Duodenal mucosa (tissue), 2 donors: ENCODE measurements around the gene ALPG.
"Not testable (repeated sequence)": the region's sequence is repeated elsewhere in the genome, so short reads cannot be mapped to it uniquely, and the experiment has no call there.

ENCODE experiments used
- H3K27ac ChIP-seq: one replicate; pipeline ENCODE4 v1.7.0; 2013; ENCODE audit warnings: low read depth, low read length
- H3K27me3 ChIP-seq, 2 donors: one replicate each; pipeline ENCODE4 v1.7.0; 2013; ENCODE audit warnings: low read length in 2 of 2, control low read depth in 1 of 2; ENCODE audit not compliant: insufficient read depth in 2 of 2, control insufficient read depth in 1 of 2
- H3K36me3 ChIP-seq, 2 donors: one replicate each; pipeline ENCODE4 v1.7.0; 2013; ENCODE audit warnings: low read length in 2 of 2, control low read depth in 1 of 2; ENCODE audit not compliant: insufficient read depth in 2 of 2, control insufficient read depth in 1 of 2
- H3K4me1 ChIP-seq, 2 donors: one replicate each; pipeline ENCODE4 v1.7.0; 2013; ENCODE audit warnings: low read length in 2 of 2, control low read depth in 1 of 2; ENCODE audit not compliant: insufficient read depth in 2 of 2, control insufficient read depth in 1 of 2
- H3K4me3 ChIP-seq, 2 donors: one replicate each; pipeline ENCODE4 v1.7.0; 2013; ENCODE audit warnings: low read length in 2 of 2, low read depth in 1 of 2
- H3K9ac ChIP-seq, 2 donors: one replicate each; pipeline ENCODE4 v1.7.0; 2013; ENCODE audit warnings: low read length in 2 of 2, low read depth in 1 of 2
- H3K9me3 ChIP-seq, 2 donors: one replicate each; pipeline ENCODE4 v1.7.0; 2013; ENCODE audit warnings: low read length in 2 of 2, control low read depth in 1 of 2; ENCODE audit not compliant: control insufficient read depth in 1 of 2

ALPG gene

GRCh38 chr2:232441147-232441651 is 34.6 kb downstream of the ALPG start:
- Histone ChIP-seq H3K4me1 (peaks cover 0 to 6% of the 10 kb centered on the region in 2 donors), H3K36me3 (no peaks in the 10 kb centered on the region), H3K4me3 (no peak overlapping the region), H3K9ac (no peak overlapping the region), H3K27ac (no peak overlapping the region), H3K9me3 (no peaks in the 10 kb centered on the region), H3K27me3 (no peaks in the 10 kb centered on the region)

GRCh38 chr2:232441922-232442321 is 35.3 kb downstream of the ALPG start:
- not testable (repeated sequence) for H3K9ac ChIP-seq, H3K27me3 ChIP-seq, H3K27ac ChIP-seq, H3K4me3 ChIP-seq, H3K36me3 ChIP-seq, H3K4me1 ChIP-seq, H3K9me3 ChIP-seq

- not testable (repeated sequence) for H3K4me3 ChIP-seq, H3K9me3 ChIP-seq, H3K27ac ChIP-seq, H3K36me3 ChIP-seq, H3K27me3 ChIP-seq, H3K9ac ChIP-seq
- peaks cover 10 to 12% of the 10 kb centered on the region in 2 donors for H3K4me1 ChIP-seq
Measured at GRCh38 chr2:232442431-232442830, 35.8 kb downstream of the ALPG start.

GRCh38 chr2:232443047-232443446 is 36.4 kb downstream of the ALPG start:
- H3K9me3 ChIP-seq, H3K36me3 ChIP-seq, H3K4me3 ChIP-seq, H3K27me3 ChIP-seq, H3K9ac ChIP-seq, H3K27ac ChIP-seq: not testable (repeated sequence)
- peaks cover 13 to 17% of the 10 kb centered on the region in 2 donors for H3K4me1 ChIP-seq

GRCh38 chr2:232443669-232444408 is 37.2 kb downstream of the ALPG start:
- not testable (repeated sequence) for H3K4me3 ChIP-seq, H3K9me3 ChIP-seq, H3K9ac ChIP-seq, H3K27ac ChIP-seq, H3K36me3 ChIP-seq, H3K27me3 ChIP-seq
- H3K4me1 ChIP-seq: peaks cover 16 to 20% of the 10 kb centered on the region in 2 donors

- H3K9me3 ChIP-seq: no peaks in the 10 kb centered on the region
- no peaks in the 10 kb centered on the region for H3K36me3 ChIP-seq
- no peak overlapping the region for H3K9ac ChIP-seq
- no peak overlapping the region for H3K27ac ChIP-seq
- no peak overlapping the region for H3K4me3 ChIP-seq
- peaks cover 16 to 20% of the 10 kb centered on the region in 2 donors for H3K4me1 ChIP-seq
- H3K27me3 ChIP-seq: no peaks in the 10 kb centered on the region
Measured at GRCh38 chr2:232444409-232445148, 37.9 kb downstream of the ALPG start.

- H3K9ac ChIP-seq, H3K27ac ChIP-seq, H3K36me3 ChIP-seq, H3K4me3 ChIP-seq, H3K27me3 ChIP-seq, H3K9me3 ChIP-seq: not testable (repeated sequence)
- peaks cover 16 to 20% of the 10 kb centered on the region in 2 donors for H3K4me1 ChIP-seq
Measured at GRCh38 chr2:232445149-232445885, 38.7 kb downstream of the ALPG start.

- not testable (repeated sequence) for H3K36me3 ChIP-seq, H3K4me3 ChIP-seq, H3K9ac ChIP-seq, H3K27ac ChIP-seq, H3K9me3 ChIP-seq, H3K27me3 ChIP-seq
- peaks cover 16 to 20% of the 10 kb centered on the region in 2 donors for H3K4me1 ChIP-seq
Measured at GRCh38 chr2:232446266-232446777, 39.7 kb downstream of the ALPG start.

- Histone ChIP-seq H3K9ac (peak overlapping the region; percentile 4 to 58), H3K4me1 (peaks cover 16 to 20% of the 10 kb centered on the region in 2 donors), H3K36me3 (no peaks in the 10 kb centered on the region), H3K9me3 (no peaks in the 10 kb centered on the region), H3K27ac (peak overlapping the region; percentile 90), H3K4me3 (peak overlapping the region; percentile 2 to 3), H3K27me3 (no peaks in the 10 kb centered on the region)
Measured at GRCh38 chr2:232447091-232447620, 40.5 kb downstream of the ALPG start.
